Neural cell (in vitro differentiated cells): Measurements from ENCODE around the gene DNAJC10.

ENCODE experiments used
- CTCF ChIP-seq: fragments of 450-650 bp; IDR thresholded peaks from 2 replicates; pipeline ENCODE4 v1.5.1; 2014; ENCODE audit warnings: antibody characterized with exemption, mild to moderate bottlenecking, moderate library complexity; ENCODE audit not compliant: poor library complexity, severe bottlenecking
- EP300 ChIP-seq: fragments of 450-650 bp; conservative IDR thresholded peaks from 2 replicates; pipeline ENCODE4 v1.6.1; 2014; ENCODE audit warnings: antibody characterized with exemption, mild to moderate bottlenecking, moderate library complexity; ENCODE audit not compliant: poor library complexity, severe bottlenecking
- EZH2 ChIP-seq: fragments of 200-600, 300-800 bp; shearing (Covaris generic), sonication (generic); IDR thresholded peaks from 2 replicates; pipeline ENCODE4 v1.6.1; 2014; ENCODE audit warnings: antibody characterized with exemption, low read length, borderline replicate concordance, mild to moderate bottlenecking; ENCODE audit not compliant: insufficient read depth, poor library complexity, severe bottlenecking
- MXI1 ChIP-seq: fragments of 450-650 bp; conservative IDR thresholded peaks from 2 replicates; pipeline ENCODE4 v1.6.1; 2014; ENCODE audit warnings: antibody characterized with exemption, mild to moderate bottlenecking; ENCODE audit not compliant: poor library complexity, severe bottlenecking
- POLR2AphosphoS5 ChIP-seq: IDR thresholded peaks from 2 replicates; pipeline ENCODE4 v1.6.1; 2012
- RAD21 ChIP-seq: fragments of 450-650 bp; conservative IDR thresholded peaks from 2 replicates; pipeline ENCODE4 v1.6.1; 2014; ENCODE audit warnings: antibody characterized with exemption, mild to moderate bottlenecking, moderate library complexity

- TF ChIP-seq MXI1 (no peak), CTCF (no peak), EP300 (no peak), RAD21 (no peak), POLR2AphosphoS5 (no peak), EZH2 (no peak)
Measured at GRCh38 chr2:182817558-182817957, 101.5 kb downstream of the DNAJC10 start.
